MCF 10A (cell line): ENCODE results near the gene DNAJC10. TPM values are rescaled to one million over a fixed set of nuclear protein-coding genes. Genes with fewer than 3 reads are reported as not detected.

ENCODE experiments used
- BruUV-seq: library from RNA; stranded (reverse); fragments of 400-500 nt; replicated peaks from 2 replicates; lab custom pipeline; 2021; lab: Mats Ljungman, UMichigan
- CTCF ChIA-PET: fragments of 300-600 bp; sonication (Branson Sonifier 250); formaldehyde crosslinking; extraction: SDS; loops from one replicate; lab custom pipeline; 2021; ENCODE audit warnings: antibody characterized with exemption, inconsistent platforms; lab: Yijun Ruan, JAX
- POLR2A ChIA-PET: fragments of 300-600, 350-650 bp; sonication (Branson Sonifier 250); formaldehyde crosslinking; extraction: SDS; loops from one replicate; lab custom pipeline; 2020; ENCODE audit warnings: antibody characterized with exemption, inconsistent platforms; lab: Yijun Ruan, JAX
- DNase-seq: peaks from one replicate; pipeline ENCODE4 v3.0.0-alpha.2; 2018; ENCODE audit not compliant: unreplicated experiment
- H3K27ac Mint-ChIP-seq: one replicate; pipeline ENCODE4 v1.8.0; 2022; ENCODE audit warnings: mild to moderate bottlenecking, low read depth, mixed read lengths; ENCODE audit not compliant: unreplicated experiment
- H3K27me3 Mint-ChIP-seq: one replicate; pipeline ENCODE4 v1.8.0; 2022; ENCODE audit warnings: mixed read lengths; ENCODE audit not compliant: insufficient read depth, unreplicated experiment
- H3K36me3 Mint-ChIP-seq: one replicate; pipeline ENCODE4 v1.8.0; 2022; ENCODE audit warnings: mild to moderate bottlenecking, moderate library complexity, mixed read lengths; ENCODE audit not compliant: insufficient read depth, unreplicated experiment
- H3K4me1 Mint-ChIP-seq: one replicate; pipeline ENCODE4 v1.8.0; 2022; ENCODE audit warnings: mixed read lengths; ENCODE audit not compliant: insufficient read depth, unreplicated experiment
- H3K4me3 Mint-ChIP-seq: one replicate; pipeline ENCODE4 v1.8.0; 2022; ENCODE audit warnings: mild to moderate bottlenecking, moderate library complexity, mixed read lengths; ENCODE audit not compliant: unreplicated experiment
- H3K9me3 Mint-ChIP-seq: one replicate; pipeline ENCODE4 v1.8.0; 2022; ENCODE audit warnings: mixed read lengths; ENCODE audit not compliant: unreplicated experiment
- CTCF ChIP-seq: fragments of 200-600 bp; IDR thresholded peaks from one replicate; pipeline ENCODE4 v1.8.0; 2022; ENCODE audit warnings: antibody characterized with exemption, mild to moderate bottlenecking; ENCODE audit not compliant: unreplicated experiment
- intact Hi-C: fragments of 100-400 bp; cut with micrococcal nuclease; formaldehyde crosslinking; loops from 2 replicates; pipeline ENCODE4 v1.14.1; 2022
- total RNA-seq: library from RNA; stranded (reverse); gene quantifications from 2 replicates; pipeline ENCODE4 v1.2.3, GENCODE V29; 2022

Gene DNAJC10
- total RNA-seq, 1 experiment from 2014 or later, result 204 TPM

- ChIA-PET POLR2A (no interaction called here), CTCF (interaction anchor here (0.5 to 1.7 kb wide), 2 partner anchors 19 to 67 kb away, joined by 3 to 4 read pairs; no protein-coding TSS in a partner anchor)
- intact Hi-C loops, result no loop called here
- H3K9me3 Mint-ChIP-seq, result no peaks in the 10 kb centered on the region
- TF ChIP-seq CTCF, result no peak
- DNase-seq, result no peak
- peaks cover 15% of the 10 kb centered on the region for H3K27me3 Mint-ChIP-seq
- no peaks in the 10 kb centered on the region for H3K4me1 Mint-ChIP-seq
- no peak overlapping the region for H3K4me3 Mint-ChIP-seq
- no peak overlapping the region for H3K27ac Mint-ChIP-seq
- H3K36me3 Mint-ChIP-seq, result no peaks in the 10 kb centered on the region
- BruUV-seq, result no TSS peak
These were observed 88.1 kb downstream of the DNAJC10 start for GRCh38 chr2:182804128-182804527.

- Mint-ChIP-seq H3K36me3 (no peaks in the 10 kb centered on the region), H3K27ac (no peak overlapping the region), H3K9me3 (no peaks in the 10 kb centered on the region), H3K4me3 (no peak overlapping the region), H3K27me3 (peaks cover 9% of the 10 kb centered on the region), H3K4me1 (no peaks in the 10 kb centered on the region)
- ChIA-PET POLR2A (interaction anchor here (0.6 kb wide), 1 partner anchor 96 kb away, joined by 3 read pairs; no protein-coding TSS in a partner anchor), CTCF (interaction anchor here (0.7 to 1.8 kb wide), 4 partner anchors 11 to 44 kb away, joined by 3 to 6 read pairs (median 5); no protein-coding TSS in a partner anchor)
- intact Hi-C loops, result no loop called here
- no peak for DNase-seq
- no peak for TF ChIP-seq CTCF
- no TSS peak for BruUV-seq
These were observed 91.3 kb downstream of the DNAJC10 start for GRCh38 chr2:182807319-182807718.

GRCh38 chr2:182810087-182810486 lies 94.0 kb downstream of the DNAJC10 start:
- H3K9me3 Mint-ChIP-seq, result no peaks in the 10 kb centered on the region
- no peak overlapping the region for H3K4me3 Mint-ChIP-seq
- H3K27me3 Mint-ChIP-seq, result peaks cover 10% of the 10 kb centered on the region
- TF ChIP-seq CTCF, result no peak
- intact Hi-C loops, result no loop called here
- BruUV-seq, result no TSS peak
- H3K27ac Mint-ChIP-seq, result no peak overlapping the region
- H3K4me1 Mint-ChIP-seq, result no peaks in the 10 kb centered on the region
- no peak for DNase-seq
- ChIA-PET CTCF (interaction anchor here (0.6 to 1.1 kb wide), 5 partner anchors 14 to 788 kb away, joined by 3 to 4 read pairs (median 3); no protein-coding TSS in a partner anchor), POLR2A (no interaction called here)
- no peaks in the 10 kb centered on the region for H3K36me3 Mint-ChIP-seq

GRCh38 chr2:182814380-182814779 lies 98.3 kb downstream of the DNAJC10 start:
- peaks cover 10% of the 10 kb centered on the region for H3K27me3 Mint-ChIP-seq
- DNase-seq, result no peak
- no peaks in the 10 kb centered on the region for H3K4me1 Mint-ChIP-seq
- H3K9me3 Mint-ChIP-seq, result no peaks in the 10 kb centered on the region
- POLR2A ChIA-PET, result no interaction called here
- no TSS peak for BruUV-seq
- no peaks in the 10 kb centered on the region for H3K36me3 Mint-ChIP-seq
- no peak for TF ChIP-seq CTCF
- intact Hi-C loops, result no loop called here
- H3K27ac Mint-ChIP-seq, result no peak overlapping the region
- CTCF ChIA-PET, result interaction anchor here (0.6 kb wide), 1 partner anchor 40 kb away, joined by 3 read pairs; no protein-coding TSS in a partner anchor
- no peak overlapping the region for H3K4me3 Mint-ChIP-seq
